GM13977 (cell line): ENCODE results near the gene FIBP.

Source experiments
- DNase-seq: peaks from one replicate; pipeline ENCODE4 v3.0.0; 2012; ENCODE audit warnings: low spot score
- in situ Hi-C: fragments of 300-500 bp; cut with MboI; formaldehyde crosslinking; loops from one replicate; pipeline ENCODE4 v1.12.0; 2022; ENCODE audit warnings: low sequenced_read_pairs, low pct_unique_long_range_greater_than_20kb, mixed read lengths, inconsistent platforms; ENCODE audit not compliant: unreplicated experiment
- TF ChIP-seq, protein P1 (sequence below): IDR thresholded peaks from 2 replicates; pipeline ENCODE4 v1.5.1; 2012; ENCODE audit warnings: mild to moderate bottlenecking, control low read depth; ENCODE audit not compliant: insufficient read depth; ENCODE audit errors: extremely low read depth, missing control alignments

Gene FIBP

DNA sequence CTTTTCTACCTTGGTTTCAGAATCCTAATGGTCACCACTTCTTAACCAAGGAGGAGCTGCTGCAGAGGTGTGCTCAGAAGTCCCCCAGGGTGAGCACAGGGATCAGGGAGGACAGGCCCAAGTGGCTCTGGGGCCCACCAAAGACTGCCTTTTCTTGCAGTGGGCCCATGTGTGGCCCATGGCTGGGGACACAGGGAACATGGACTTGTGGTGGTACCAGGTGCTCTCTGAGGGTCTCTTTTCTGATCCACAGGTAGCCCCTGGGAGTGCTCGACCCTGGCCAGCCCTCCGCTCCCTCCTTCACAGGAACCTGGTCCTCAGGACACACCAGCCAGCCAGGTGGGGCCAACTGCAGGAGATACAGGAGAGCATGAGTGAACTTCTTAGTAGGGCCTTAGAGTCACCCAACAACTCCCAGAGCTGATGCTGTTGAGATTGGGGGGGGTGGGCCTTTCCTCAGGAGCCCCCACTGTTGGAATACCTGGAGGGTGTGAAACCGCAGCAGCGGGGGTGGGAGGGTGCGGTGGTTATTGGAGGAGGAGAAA, 26.0 kb downstream of the FIBP start:
- in situ Hi-C loops = no loop called here
- no peak for DNase-seq
- TF ChIP-seq, protein P1, sequence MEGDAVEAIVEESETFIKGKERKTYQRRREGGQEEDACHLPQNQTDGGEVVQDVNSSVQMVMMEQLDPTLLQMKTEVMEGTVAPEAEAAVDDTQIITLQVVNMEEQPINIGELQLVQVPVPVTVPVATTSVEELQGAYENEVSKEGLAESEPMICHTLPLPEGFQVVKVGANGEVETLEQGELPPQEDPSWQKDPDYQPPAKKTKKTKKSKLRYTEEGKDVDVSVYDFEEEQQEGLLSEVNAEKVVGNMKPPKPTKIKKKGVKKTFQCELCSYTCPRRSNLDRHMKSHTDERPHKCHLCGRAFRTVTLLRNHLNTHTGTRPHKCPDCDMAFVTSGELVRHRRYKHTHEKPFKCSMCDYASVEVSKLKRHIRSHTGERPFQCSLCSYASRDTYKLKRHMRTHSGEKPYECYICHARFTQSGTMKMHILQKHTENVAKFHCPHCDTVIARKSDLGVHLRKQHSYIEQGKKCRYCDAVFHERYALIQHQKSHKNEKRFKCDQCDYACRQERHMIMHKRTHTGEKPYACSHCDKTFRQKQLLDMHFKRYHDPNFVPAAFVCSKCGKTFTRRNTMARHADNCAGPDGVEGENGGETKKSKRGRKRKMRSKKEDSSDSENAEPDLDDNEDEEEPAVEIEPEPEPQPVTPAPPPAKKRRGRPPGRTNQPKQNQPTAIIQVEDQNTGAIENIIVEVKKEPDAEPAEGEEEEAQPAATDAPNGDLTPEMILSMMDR = no peak

DNA sequence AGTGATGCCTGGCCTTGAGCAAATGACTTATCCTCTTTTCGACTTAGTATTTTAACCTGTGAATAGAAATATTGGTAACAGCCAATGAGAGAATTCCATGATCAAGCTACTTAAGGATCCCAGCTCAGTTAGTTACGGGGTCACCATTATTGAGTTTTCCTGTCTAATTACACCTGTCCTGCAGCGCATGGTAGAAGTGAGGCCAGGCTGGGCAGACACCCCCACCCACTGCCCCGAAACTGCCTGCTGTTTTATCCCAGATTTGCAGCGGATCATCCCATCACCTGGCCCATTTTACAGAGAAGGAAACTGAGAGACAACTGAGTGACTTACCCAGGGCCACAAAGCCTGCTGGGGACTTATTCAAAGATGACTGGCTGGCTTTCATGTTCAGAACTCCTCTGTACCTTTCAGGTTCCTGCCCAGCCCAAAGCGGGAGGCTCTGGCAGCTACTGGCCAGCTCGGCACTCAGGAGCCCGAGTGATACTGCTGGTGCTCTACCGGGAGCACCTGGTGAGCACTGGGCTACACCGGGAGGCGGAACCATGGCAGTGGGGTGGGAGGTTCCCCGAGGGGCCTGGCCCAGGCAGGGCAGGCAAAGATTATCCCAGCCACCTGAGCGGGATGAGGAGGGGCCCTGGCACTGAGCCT, 26.6 kb downstream of the FIBP start:
- in situ Hi-C loops = no loop called here
- TF ChIP-seq, protein P1 = no peak
- no peak for DNase-seq

DNA sequence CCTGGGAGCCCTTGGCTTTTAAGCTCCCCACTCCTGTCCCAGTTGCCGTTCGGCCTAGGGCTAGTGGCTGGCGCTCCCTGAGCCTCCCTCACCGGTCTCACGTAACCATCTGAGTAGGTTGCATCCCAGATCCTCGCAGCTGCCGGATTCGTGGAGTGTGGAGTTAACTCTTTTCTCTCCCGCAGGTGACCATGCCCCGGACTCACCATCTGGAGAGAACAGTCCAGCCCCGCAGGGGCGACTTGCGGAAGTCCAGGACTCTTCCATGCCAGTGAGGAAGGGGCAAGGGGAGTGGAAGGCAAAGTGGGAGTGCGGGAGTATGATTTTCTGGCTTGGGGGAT, 27.1 kb downstream of the FIBP start:
- no peak for DNase-seq
- TF ChIP-seq, protein P1 = no peak
- in situ Hi-C loops = no loop called here

DNA sequence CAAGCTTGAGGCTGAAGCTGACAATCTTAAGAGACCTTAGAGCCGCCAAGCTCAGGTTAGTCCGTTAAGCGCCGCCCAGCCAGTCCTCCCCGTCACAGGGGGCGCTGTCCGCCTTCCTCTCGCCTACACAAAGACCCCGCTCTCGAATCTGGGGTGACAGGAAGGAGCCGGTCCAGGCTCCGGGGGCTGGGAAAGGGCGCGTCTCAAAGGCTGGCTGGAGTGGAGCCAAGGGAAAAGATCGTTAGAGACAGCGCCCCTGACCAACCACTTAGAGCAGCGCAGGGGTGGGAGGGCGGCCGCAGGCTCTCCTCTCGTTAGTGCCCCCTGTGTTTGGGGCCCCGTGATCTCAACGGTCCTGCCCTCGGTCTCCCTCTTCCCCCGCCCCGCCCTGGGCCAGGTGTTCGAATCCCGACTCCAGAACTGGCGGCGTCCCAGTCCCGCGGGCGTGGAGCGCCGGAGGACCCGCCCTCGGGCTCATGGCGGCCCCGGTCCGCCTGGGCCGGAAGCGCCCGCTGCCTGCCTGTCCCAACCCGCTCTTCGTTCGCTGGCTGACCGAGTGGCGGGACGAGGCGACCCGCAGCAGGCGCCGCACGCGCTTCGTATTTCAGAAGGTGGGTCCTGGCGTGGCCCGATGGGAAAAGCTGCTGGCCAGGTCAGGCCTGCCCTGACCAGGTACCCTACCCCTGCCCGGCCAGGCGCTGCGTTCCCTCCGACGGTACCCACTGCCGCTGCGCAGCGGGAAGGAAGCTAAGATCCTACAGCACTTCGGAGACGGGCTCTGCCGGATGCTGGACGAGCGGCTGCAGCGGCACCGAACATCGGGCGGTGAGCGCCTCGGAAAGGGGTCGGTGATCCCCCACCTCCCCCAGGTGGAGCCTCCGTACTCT, 27.8 kb downstream of the FIBP start, which contains the start of gene MUS81:
Gene MUS81 (plus strand): TSS at position 156 of the 887 bp plus-strand sequence. CDS start 321 bp downstream, at position 477.
- TF ChIP-seq, protein P1 = peak; percentile 86
- in situ Hi-C loops = no loop called here
- peak; percentile 95 for DNase-seq

DNA sequence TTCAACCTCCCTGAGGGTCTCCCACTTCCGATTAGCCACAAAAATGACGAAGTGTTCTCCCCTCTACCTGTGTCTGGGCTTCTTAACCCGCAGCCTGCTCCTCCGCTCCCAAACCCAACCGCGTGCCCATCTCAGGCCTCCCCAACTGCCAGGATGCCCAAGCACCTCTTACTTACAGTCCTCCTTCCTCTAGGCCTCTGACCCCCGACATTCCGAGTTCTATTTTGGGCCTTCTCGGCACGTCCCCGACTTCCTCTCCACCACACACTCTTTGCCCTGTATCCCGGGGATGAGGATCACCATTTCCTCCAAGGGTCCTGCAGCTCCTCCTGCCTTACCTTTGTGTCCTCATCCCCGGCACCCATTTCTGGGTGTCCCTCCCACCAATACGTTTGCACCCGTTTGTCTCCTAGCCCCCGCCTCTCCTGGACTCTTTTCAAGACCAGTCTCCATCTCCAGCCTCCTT, 28.4 kb downstream of the FIBP start:
- in situ Hi-C loops = no loop called here
- DNase-seq = no peak
- TF ChIP-seq, protein P1 = no peak

DNA sequence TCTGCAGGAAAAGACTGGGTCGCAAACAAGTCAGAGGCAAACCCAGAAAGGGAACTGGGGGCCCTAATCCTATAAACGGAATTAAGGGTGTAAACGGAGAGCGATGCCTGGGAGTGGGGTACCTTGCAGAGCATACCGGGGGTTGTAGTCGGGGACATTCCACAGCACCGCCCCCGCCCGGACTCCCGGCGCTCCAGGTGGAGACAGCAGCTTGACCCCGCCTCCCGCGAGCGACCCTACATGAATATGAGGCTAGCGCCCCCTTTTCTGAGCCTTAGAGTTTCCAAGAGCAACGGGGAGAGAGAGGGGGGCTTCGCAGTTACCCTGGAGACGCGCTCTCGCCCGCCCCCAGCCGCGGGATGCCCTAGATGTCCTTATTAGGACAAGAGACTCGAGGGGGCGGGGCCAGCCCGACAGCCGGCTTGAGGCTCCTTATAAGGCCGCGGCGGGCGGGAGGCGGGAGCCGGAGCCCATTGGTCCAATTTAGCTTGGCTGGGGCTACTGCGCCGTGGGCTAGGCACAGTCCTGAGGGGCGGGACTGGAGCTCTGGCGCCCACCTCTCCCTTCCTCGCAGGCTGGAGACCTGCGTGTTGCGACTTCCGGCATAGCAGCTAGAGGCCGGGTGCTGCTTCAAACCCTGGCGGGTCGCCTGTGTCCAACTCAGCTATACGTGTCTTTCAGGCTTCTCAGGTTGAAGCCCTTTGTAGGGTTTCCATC, 29.0 kb downstream of the FIBP start:
- DNase-seq = peak; percentile 97
- in situ Hi-C loops = no loop called here
- TF ChIP-seq, protein P1 = no peak
